ENCODE data around the gene COQ5.
A peak's percentile ranks its signal among the peaks of the same experiment; 100 is the strongest.

DNA sequence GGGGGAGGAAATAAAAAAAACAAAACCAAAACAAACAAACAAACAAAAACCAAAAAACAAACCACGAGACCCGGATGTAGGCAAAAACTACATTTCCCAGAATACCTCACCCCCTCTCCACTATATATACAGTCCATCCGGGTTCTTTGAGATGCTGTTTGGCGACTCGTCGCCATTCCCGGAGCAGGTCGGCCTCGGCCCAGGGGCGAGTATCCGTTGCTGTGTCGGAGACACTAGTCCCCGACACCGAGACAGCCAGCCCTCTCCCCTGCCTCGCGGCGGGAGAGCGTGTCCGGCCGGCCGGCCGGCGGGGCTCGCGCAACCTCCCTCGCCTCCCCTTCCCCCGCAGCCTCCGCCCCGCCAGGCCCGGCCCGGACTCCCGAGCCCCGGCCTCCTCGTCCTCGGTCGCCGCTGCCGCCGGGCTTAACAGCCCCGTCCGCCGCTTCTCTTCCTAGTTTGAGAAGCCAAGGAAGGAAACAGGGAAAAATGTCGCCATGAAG is 5.3 kb upstream of the COQ5 start, which contains the start of gene RNF10:
- TF ChIP-seq POLR2AphosphoS5 (IDR thresholded peaks at IDR 0.05) (peak; percentile 98 to 100 (median 99)), CTCF (IDR thresholded peaks at IDR 0.05) (no peak)
